OCI-LY7 (cell line): ENCODE results near the gene TTLL5. TPM values are rescaled to one million over a fixed set of nuclear protein-coding genes. Genes with fewer than 3 reads are reported as not detected.

Experiments
- BruUV-seq: library from RNA; stranded (reverse); fragments of 400-500 nt; replicated peaks from 2 replicates; lab custom pipeline; 2021; lab: Mats Ljungman, UMichigan
- CTCF ChIA-PET: fragments of 300-600 bp; sonication (Branson Sonifier 250); formaldehyde crosslinking; loops from one replicate; lab custom pipeline; 2022; ENCODE audit warnings: antibody characterized with exemption; ENCODE audit not compliant: unreplicated experiment; lab: Charles Lee
- POLR2A ChIA-PET: fragments of 300-600 bp; sonication (Branson Sonifier 250); formaldehyde crosslinking; loops from one replicate; lab custom pipeline; 2022; ENCODE audit warnings: antibody characterized with exemption; lab: Charles Lee
- DNase-seq: peaks from one replicate; pipeline ENCODE4 v3.0.0-alpha.2; 2015; ENCODE audit warnings: low spot score
- H2AFZ ChIP-seq: fragments of 200-600 bp; sonication (generic), shearing (Covaris generic); 2 replicates; pipeline ENCODE4 v1.6.1; 2014; ENCODE audit warnings: mild to moderate bottlenecking, antibody characterized with exemption, low read length, moderate library complexity
- H3K27ac ChIP-seq: fragments of 200-600 bp; sonication (generic); 2 replicates; pipeline ENCODE4 v1.5.1; 2014; ENCODE audit warnings: mixed run types, low read depth, mild to moderate bottlenecking, moderate library complexity, low read length, inconsistent platforms; ENCODE audit not compliant: poor library complexity, severe bottlenecking
- H3K36me3 ChIP-seq: fragments of 200-600 bp; sonication (generic); 2 replicates; pipeline ENCODE4 v1.6.1; 2014; ENCODE audit warnings: mild to moderate bottlenecking, antibody characterized with exemption, low read length, moderate library complexity, mixed read lengths; ENCODE audit not compliant: insufficient read depth
- H3K4me1 ChIP-seq: fragments of 200-600 bp; sonication (generic); 2 replicates; pipeline ENCODE4 v1.5.1; 2014; ENCODE audit warnings: mild to moderate bottlenecking, low read length; ENCODE audit not compliant: insufficient read depth, poor library complexity, severe bottlenecking
- H3K4me2 ChIP-seq: fragments of 200-600 bp; sonication (generic); 2 replicates; pipeline ENCODE4 v1.6.1; 2014; ENCODE audit warnings: mild to moderate bottlenecking, low read length
- H3K4me3 ChIP-seq: fragments of 200-600 bp; sonication (generic); 2 replicates; pipeline ENCODE4 v1.5.1; 2014; ENCODE audit warnings: mild to moderate bottlenecking, low read depth, low read length; ENCODE audit not compliant: poor library complexity, severe bottlenecking
- H3K79me2 ChIP-seq: fragments of 200-600 bp; sonication (generic); 2 replicates; pipeline ENCODE4 v1.6.1; 2016; ENCODE audit warnings: low read depth, mild to moderate bottlenecking, low read length, moderate library complexity, mixed read lengths; ENCODE audit not compliant: insufficient read depth
- H3K9me2 ChIP-seq: fragments of 200-600 bp; sonication (generic); 2 replicates; pipeline ENCODE4 v1.6.1; 2016; ENCODE audit warnings: mild to moderate bottlenecking, low read length, mixed read lengths; ENCODE audit not compliant: insufficient read depth
- H3K9me3 ChIP-seq: fragments of 200-600 bp; sonication (generic); 2 replicates; pipeline ENCODE4 v1.6.1; 2014; ENCODE audit warnings: mild to moderate bottlenecking, mixed run types, low read length, mixed read lengths
- H4K20me1 ChIP-seq: fragments of 200-600 bp; sonication (generic); 2 replicates; pipeline ENCODE4 v1.6.1; 2014; ENCODE audit warnings: mild to moderate bottlenecking, antibody characterized with exemption, low read length, moderate library complexity, mixed read lengths; ENCODE audit not compliant: insufficient read depth
- CTCF ChIP-seq: fragments of 200-600 bp; sonication (generic); conservative IDR thresholded peaks from 2 replicates; pipeline ENCODE4 v1.5.1; 2014; ENCODE audit warnings: mild to moderate bottlenecking, antibody characterized with exemption, low read length, moderate library complexity, mixed read lengths
- EZH2phosphoT487 ChIP-seq: fragments of 200-600 bp; sonication (generic); IDR thresholded peaks from 2 replicates; pipeline ENCODE4 v1.6.1; 2018; ENCODE audit warnings: low read depth, borderline replicate concordance, mild to moderate bottlenecking, mixed run types, antibody characterized with exemption, low read length, moderate library complexity, mixed read lengths
- intact Hi-C: fragments of 100-400 bp; cut with micrococcal nuclease; formaldehyde crosslinking; loops from one replicate; pipeline ENCODE4 v1.10.0; 2022; ENCODE audit not compliant: unreplicated experiment
- total RNA-seq, 2 experiments: library from RNA; depleted of rRNA in 1 of 2; stranded (reverse); fragments of >200 nt in 1 of 2; shearing (Covaris generic) in 1 of 2; gene quantifications; 2 replicates each; pipeline ENCODE4 v1.2.3, GENCODE V29; 2014 to 2022

The TTLL5 gene
- total RNA-seq, 2 experiments from 2014 or later, result 34.3 to 55.6 TPM

- TF ChIP-seq CTCF, result no peak
- no peak for TF ChIP-seq EZH2phosphoT487
- peak; percentile 76 for DNase-seq
- no TSS peak for BruUV-seq
- Histone ChIP-seq H4K20me1 (no peaks in the 10 kb centered on the region), H3K9me2 (no peaks in the 10 kb centered on the region), H3K4me1 (peaks cover 25% of the 10 kb centered on the region), H3K4me2 (peak within 1 kb of the TSS; percentile 99), H3K79me2 (no peaks in the 10 kb centered on the region), H2AFZ (peak within 1 kb of the TSS; percentile 98), H3K9me3 (no peaks in the 10 kb centered on the region), H3K27ac (no peak within 1 kb of the TSS), H3K4me3 (peak within 1 kb of the TSS; percentile 95), H3K36me3 (no peaks in the 10 kb centered on the region)
- intact Hi-C loops, result no loop called here
- ChIA-PET POLR2A (interaction anchor here (0.7 to 1.4 kb wide), 6 partner anchors 9 to 1165 kb away, joined by 3 to 6 read pairs (median 4); no protein-coding TSS in a partner anchor), CTCF (interaction anchor here (0.9 kb wide), 1 partner anchor 80 kb away, joined by 4 read pairs; no protein-coding TSS in a partner anchor)
These were observed 324.8 kb downstream of the TTLL5 start, which contains the start of gene IFT43 for GRCh38 chr14:75985618-75986438. IFT43 (plus strand) TSS chr14:75985763; CDS start chr14:75985787, 24 bp downstream.

- Histone ChIP-seq H3K36me3 (no peaks in the 10 kb centered on the region), H4K20me1 (no peaks in the 10 kb centered on the region), H3K27ac (no peak overlapping the region), H3K9me3 (no peaks in the 10 kb centered on the region), H3K79me2 (no peaks in the 10 kb centered on the region), H3K4me2 (peak overlapping the region; percentile 99), H3K4me1 (peaks cover 23% of the 10 kb centered on the region), H3K9me2 (no peaks in the 10 kb centered on the region), H2AFZ (peak overlapping the region; percentile 98; the same call in 1 of the 2 replicates), H3K4me3 (peak overlapping the region; percentile 95)
- DNase-seq, result no peak
- POLR2A ChIA-PET, result interaction anchor here (0.7 to 1.2 kb wide), 3 partner anchors 10 to 1165 kb away, joined by 4 to 6 read pairs (median 6); no protein-coding TSS in a partner anchor
- no TSS peak for BruUV-seq
- intact Hi-C loops, result no loop called here
- TF ChIP-seq EZH2phosphoT487 (no peak), CTCF (no peak)
- CTCF ChIA-PET, result no interaction called here
These were observed 325.4 kb downstream of the TTLL5 start for GRCh38 chr14:75986439-75986765.
